Activated CD4-positive, CD25-positive, alpha-beta regulatory T cell treated with anti-CD3 and anti-CD28 coated beads, Interleukin-2, amount 50 U/mL, for 72 hours (primary cell): ENCODE results near the gene RASL11B.

ENCODE experiments used
- DNase-seq: peaks from one replicate; pipeline ENCODE4 v3.0.0; 2021

The RASL11B gene

GRCh38 chr4:52876069-52876468, 14.0 kb downstream of the RASL11B start:
- no peak for DNase-seq

DNA sequence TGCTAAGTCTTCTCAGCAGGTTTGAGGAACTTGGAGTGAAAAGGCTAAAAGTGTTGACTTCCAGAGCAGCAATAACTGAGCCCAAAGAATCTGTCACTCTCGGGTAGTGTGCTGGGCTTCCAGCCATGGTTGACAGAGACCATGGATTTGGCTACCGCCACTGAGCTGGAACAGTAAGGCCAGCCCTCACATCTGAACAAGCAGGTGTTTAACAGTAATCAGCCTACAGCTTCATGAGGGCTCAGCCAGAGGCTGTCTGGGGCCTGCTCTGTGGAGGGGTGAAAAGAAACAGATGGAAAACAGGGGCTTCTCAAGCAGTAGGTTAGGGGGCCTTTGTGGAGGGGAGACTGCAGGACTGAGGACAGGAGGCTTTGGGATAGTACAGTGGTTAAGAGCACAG, 14.9 kb downstream of the RASL11B start:
- DNase-seq, result no peak

DNA sequence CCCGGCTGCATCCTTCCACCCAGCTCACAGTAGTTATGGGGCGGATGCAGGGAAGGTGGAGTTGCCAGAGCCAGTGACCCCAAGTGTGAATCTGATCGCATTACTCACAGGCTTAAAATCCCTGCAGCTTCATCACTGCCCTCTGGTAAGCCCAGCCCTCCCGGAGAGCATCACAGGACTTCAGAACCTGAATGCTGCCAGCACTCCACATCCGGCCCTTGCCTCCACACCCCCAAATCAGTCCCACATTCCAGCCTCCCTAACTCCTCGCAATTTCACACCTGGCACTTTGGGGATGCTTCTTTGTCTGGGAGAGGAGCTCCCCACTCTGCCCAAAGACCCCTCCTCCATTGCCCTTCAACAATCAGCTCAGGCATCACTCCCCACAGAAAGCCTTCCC, 15.6 kb downstream of the RASL11B start:
- DNase-seq, result no peak

- no peak for DNase-seq
Measured at GRCh38 chr4:52879471-52879870, 17.4 kb downstream of the RASL11B start.

GRCh38 chr4:52880994-52881393, 18.9 kb downstream of the RASL11B start:
- no peak for DNase-seq

DNA sequence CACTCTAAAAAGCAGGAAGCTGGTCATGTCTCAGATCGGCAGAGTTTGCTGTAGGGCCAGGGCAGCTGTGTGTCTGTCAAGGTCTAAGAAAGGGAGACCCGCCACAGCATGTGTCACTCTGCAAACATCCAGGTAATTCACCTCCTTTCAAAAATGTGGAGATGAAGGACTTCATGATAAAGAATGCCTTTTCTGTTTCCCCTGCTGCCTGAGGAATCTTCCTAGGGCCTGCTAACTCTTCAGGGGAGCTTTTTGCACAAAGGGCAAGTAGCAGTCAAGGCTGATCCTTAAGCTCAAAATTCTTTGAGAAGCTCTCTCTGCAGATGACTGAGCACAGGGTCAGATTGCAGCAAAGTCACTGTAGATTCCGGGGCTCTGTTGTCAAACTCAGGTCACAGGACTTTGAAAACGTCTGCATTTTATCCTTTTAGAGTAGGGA, 21.1 kb downstream of the RASL11B start:
- no peak for DNase-seq

DNA sequence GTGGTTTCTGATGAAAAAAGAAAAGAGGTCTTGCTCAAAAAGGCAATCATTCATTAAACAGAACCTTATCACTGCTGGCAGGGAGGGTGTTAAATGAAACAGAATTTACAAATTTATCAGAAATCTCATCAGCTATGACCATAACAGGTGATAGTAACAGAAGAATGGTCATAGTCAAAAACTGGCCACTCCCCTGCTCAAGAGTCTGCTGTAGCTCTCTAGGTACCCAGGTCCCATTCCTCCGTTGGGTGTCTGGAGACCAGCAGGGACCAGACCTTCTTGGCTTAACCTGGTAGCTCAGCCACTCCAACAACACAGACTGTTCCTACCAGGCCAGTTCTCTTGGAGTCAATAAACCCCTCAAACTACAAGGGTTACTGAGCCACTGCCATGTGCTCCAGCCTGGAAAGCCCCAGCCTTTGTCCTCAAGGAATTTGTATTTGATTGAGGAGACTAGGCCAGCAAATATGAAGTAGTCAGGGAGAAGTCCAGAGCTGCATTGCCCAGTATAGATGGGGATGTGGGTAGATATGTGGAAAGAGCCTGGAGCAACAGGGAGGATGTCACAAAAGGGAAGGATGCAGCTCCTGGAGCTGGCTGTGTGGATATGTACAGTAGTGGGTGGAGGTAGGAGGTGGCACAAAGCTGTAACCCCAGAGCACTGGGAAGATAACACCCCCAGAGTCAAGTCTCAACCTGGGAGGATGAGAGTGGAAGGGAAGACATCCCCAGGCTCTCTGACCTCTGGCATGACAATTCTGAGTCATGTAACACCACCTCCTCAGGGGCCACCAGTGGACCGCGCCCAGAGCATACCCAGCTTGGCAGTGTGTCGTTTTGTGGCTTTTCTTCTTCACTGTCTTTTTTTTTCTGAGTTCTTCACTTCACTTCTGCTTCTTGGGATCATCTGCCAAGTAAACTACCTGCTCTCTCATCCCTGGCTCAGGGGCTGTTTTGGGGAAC, 21.9 kb downstream of the RASL11B start:
- no peak for DNase-seq

GRCh38 chr4:52884994-52885393, 22.9 kb downstream of the RASL11B start:
- DNase-seq, result no peak

DNA sequence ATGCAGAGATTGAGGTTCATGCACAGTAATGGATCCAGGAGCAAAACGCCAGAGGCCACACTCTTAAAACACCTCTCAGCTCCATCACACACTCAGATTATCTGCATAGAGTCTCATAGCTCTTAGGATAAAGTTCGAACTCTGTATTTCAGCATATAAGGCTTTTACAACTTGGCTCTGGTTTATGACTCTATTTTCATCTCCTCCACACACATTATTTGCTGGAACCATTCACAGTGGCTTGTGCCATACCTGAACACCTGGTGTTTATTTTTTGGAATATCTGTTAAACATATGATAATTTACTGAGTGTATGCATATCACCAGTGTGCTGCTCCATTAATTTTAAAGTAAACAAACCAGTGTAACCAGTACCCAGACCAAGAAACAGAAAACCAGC, 27.2 kb downstream of the RASL11B start:
- DNase-seq, result no peak

- no peak for DNase-seq
Measured at GRCh38 chr4:52889778-52890520, 27.8 kb downstream of the RASL11B start.

- DNase-seq, result no peak
Measured at GRCh38 chr4:52890521-52890791, 28.3 kb downstream of the RASL11B start.

DNA sequence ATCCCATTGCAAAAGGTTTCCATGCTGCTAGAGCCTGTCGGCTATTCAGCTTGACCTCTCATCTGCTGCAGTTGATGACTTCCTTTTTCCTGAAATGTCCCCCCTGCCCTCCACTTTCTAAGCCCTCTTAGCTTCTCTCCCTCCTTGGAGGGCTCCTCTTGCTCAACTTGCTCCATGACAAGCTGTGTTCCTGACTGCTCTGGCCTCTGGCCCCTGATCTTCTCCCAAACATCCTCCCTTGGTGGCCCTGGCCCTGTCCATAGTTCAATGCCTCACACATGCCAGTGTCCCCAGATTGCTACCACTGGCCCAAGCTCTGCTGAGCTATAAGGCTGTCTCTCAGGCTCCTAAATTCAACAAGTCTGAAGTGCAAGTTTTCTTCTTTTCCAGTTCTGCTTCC, 29.6 kb downstream of the RASL11B start:
- DNase-seq, result no peak

- no peak for DNase-seq
Measured at GRCh38 chr4:52892880-52893279, 30.8 kb downstream of the RASL11B start.

DNA sequence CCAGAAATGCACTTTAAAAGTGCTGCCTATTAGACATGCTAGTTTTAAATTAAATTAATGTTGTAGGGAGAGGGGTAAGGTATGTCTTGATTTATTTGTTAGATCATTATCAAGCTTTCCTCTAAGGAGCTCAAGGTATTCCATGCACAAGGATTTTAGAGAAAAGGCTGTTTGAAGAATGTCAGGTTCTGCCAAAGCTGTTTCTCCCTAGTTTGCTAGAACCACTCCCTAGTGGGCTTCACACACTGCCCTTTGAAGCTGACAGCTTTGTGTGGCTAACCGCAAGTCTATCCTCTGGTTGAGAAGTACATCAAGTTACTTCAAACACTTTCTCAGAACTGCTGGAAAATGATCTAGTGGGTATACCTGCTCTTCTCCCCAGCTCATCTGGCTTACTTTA, 32.3 kb downstream of the RASL11B start:
- no peak for DNase-seq

- DNase-seq, result no peak
Measured at GRCh38 chr4:52903273-52903672, 41.2 kb downstream of the RASL11B start.

DNA sequence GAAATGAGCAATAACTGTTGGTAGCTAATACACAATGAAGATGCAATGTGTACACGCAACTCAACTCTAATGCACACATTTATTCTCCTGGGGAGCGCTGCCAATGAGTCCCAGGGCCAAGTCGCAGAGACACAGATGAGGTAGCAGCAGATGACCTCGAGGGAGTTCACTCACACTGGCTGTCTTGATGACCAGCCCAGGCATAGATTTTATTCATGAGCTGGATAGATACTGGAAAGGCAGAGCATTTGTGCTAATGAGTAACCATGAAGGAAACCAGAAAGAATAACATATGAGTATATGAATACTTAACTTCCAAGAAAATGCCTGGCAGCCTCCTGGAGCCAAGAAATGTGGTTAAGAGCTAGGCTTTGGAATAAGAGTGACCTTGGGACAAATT, 42.3 kb downstream of the RASL11B start:
- no peak for DNase-seq

GRCh38 chr4:52907510-52907909, 45.4 kb downstream of the RASL11B start:
- no peak for DNase-seq

- no peak for DNase-seq
Measured at GRCh38 chr4:52910115-52910514, 48.0 kb downstream of the RASL11B start.

DNA sequence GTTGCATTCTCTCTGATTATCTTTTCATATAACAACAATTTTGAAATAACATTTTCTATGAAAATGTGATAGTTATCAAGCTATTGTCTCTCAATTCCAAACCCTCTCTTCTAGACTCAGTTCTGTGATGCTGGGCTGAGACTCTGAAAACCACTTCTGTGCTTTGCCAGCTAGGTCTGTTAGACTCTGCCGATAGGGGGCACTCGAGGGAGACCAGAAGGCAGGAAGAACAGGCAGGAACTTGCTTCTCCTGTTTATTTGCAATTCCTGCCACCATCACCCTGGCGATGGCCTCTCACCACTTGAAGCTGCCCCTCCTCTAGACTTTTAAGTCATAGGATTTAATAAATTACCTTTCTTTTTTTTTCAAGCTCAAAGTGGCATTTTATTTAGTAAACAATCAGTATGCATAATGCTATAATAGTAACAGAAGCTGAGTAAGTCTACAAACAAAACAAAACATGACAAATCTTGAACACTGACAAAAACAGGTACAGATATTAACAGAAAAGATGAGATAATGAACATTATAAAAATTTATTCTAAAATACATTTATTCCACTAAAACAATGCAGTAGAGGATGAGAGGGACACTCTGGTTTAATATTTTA, 49.7 kb downstream of the RASL11B start:
- peak; percentile 68 for DNase-seq

- DNase-seq, result no peak
Measured at GRCh38 chr4:52912608-52913007, 50.5 kb downstream of the RASL11B start.

GRCh38 chr4:52914051-52914605, 52.0 kb downstream of the RASL11B start:
- no peak for DNase-seq

DNA sequence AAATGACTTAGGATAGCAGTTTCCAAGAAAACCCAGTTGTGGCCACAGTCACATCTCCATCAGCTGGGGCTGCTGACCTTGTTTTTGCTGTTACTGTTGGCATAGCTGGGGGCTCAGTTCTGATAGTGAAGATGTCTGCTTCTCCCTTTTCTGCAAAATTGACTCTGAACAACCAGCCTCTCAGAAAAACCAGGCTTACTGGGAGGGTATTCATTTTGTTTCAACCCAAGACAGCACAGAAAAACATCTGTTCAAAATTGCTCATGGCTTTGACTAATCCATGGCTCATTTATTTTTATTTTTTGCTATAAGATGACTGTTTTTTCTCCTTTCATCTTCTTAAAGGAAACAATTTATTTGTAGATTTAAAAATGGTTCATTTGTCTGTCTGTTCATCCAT, 53.1 kb downstream of the RASL11B start:
- no peak for DNase-seq

- DNase-seq, result no peak
Measured at GRCh38 chr4:52915730-52916300, 53.7 kb downstream of the RASL11B start.
